ENCODE measurements around the gene MAGI2.

The MAGI2 gene

DNA sequence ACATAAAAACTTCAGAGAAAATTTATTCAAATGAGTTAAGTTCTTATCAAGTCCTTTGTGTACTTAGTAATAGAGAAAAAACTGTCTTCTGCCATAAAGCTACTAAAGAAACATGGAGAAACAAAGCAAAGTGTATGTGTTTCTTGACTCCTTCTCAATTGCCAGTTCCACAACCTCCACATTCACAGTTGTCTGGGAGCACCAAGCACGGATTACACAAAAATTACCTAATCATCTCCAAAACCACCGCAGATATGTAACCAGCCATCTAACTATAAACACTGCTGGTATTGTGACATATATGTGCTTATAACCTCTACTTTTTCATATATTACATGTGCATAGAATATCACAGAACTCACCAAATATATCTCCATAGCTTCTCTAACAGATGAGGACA is 23.1 kb downstream of the MAGI2 start:
- H3K4me3 ChIP-seq (ENCODE audit: low read depth, low read length) = no peak overlapping the region
- TF ChIP-seq CTCF (conservative IDR thresholded peaks at IDR 0.05; ENCODE audit: low read depth, low read length) = no peak
- no peak for DNase-seq (ENCODE audit: low read depth)

- TF ChIP-seq CTCF (conservative IDR thresholded peaks at IDR 0.05; ENCODE audit: low read depth, low read length) = no peak
- no peak for DNase-seq (ENCODE audit: low read depth)
- H3K4me3 ChIP-seq (ENCODE audit: low read depth, low read length) = no peak overlapping the region
Observed at GRCh38 chr7:79425665-79426064, 27.8 kb downstream of the MAGI2 start.

DNA sequence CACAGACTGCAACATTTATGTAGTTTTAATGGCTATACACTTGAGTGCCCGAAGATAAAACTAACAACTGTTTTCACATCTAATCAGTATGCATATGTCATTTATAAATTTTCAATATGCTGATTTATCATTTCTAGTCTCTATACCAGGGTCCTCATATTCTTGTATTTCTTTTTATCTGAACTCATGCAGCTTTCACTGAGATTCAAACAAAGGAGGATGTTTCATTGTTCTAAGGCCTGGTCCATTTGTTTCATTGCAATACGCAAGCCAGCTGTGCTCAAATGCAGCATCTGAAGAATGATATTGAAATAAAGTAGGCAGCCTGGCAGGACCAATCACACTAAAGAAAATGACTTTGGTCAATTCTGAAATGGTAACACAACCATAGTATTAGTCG is 31.7 kb downstream of the MAGI2 start:
- no peak for DNase-seq (ENCODE audit: low read depth)
- no peak overlapping the region for H3K4me3 ChIP-seq (ENCODE audit: low read depth, low read length)
- TF ChIP-seq CTCF (conservative IDR thresholded peaks at IDR 0.05; ENCODE audit: low read depth, low read length) = no peak

GRCh38 chr7:79420464-79420863 is 33.0 kb downstream of the MAGI2 start:
- TF ChIP-seq CTCF (conservative IDR thresholded peaks at IDR 0.05; ENCODE audit: low read depth, low read length) = no peak
- no peak overlapping the region for H3K4me3 ChIP-seq (ENCODE audit: low read depth, low read length)
- DNase-seq (ENCODE audit: low read depth) = peak; percentile 94

DNA sequence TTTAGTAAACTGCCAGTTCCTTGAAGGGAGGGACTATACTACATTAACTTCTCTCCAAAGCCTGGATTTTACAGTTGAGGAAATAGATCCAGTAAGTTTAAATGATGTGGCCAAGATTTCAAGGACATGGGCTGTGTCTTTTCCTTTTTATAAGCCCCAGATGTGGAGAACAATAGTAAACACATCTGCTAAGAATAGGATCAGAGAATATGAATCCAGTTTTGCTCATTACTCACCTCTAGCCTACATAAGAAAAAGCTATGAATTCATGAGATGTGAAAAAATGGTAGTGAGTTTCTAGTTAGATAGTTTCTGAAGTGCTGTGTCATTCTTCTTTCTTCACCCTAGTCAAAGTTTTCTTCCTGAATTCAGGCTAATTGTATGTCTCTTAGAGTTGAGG is 38.6 kb downstream of the MAGI2 start:
- no peak overlapping the region for H3K4me3 ChIP-seq (ENCODE audit: low read depth, low read length)
- no peak for DNase-seq (ENCODE audit: low read depth)
- TF ChIP-seq CTCF (conservative IDR thresholded peaks at IDR 0.05; ENCODE audit: low read depth, low read length) = no peak

DNA sequence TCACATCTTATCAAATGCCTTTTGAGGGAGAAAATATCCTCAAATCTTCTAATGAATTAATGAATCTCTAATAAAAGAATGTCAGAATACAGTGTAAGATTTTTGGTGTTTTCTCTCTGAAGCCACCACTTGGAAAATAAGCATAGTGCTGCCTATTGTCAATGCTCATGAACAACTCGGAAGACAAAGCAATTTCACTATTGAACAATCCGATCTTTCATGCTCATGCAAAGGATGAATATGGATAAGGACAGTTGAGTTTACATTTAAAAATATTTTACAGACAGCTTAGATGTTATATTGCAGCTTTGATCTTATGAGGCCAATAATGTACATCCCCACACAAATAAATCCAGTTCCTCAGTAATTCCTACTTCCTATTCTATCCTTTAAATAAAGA is 40.6 kb downstream of the MAGI2 start:
- no peak for DNase-seq (ENCODE audit: low read depth)
- TF ChIP-seq CTCF (conservative IDR thresholded peaks at IDR 0.05; ENCODE audit: low read depth, low read length) = no peak
- no peak overlapping the region for H3K4me3 ChIP-seq (ENCODE audit: low read depth, low read length)

DNA sequence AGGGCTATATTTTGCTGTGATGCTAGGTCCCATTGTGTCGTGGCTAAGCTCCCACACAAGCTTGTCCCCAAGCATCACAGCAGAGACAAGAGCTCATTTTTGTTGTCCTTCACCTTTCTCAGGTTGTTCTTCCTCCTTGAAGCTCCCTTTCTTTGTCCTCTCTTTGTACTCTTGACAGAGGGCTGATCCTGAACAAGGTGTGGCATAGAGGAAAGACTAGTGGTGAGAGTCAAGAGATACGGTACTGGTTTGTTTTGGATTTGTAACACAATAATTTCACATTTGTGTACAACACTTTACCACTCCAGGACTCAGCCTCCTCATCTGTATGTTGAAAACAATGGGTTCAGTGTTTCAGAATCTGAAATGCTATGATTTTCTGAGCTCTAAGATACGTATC is 41.0 kb downstream of the MAGI2 start:
- no peak for DNase-seq (ENCODE audit: low read depth)
- TF ChIP-seq CTCF (conservative IDR thresholded peaks at IDR 0.05; ENCODE audit: low read depth, low read length) = no peak
- H3K4me3 ChIP-seq (ENCODE audit: low read depth, low read length) = no peak overlapping the region

Measured in choroid plexus epithelial cell (primary cell).